Testis (tissue), 2 donors: ENCODE data around the gene PCGF5.
"Not testable (repeated sequence)": the region's sequence is repeated elsewhere in the genome, so short reads cannot be mapped to it uniquely, and the experiment has no call there.

Experiments used
- POLR2A ChIP-seq: fragments of 450-650 bp; IDR thresholded peaks from one replicate; pipeline ENCODE4 v1.6.1; 2017; ENCODE audit warnings: antibody characterized with exemption, mild to moderate bottlenecking, moderate library complexity
- TF ChIP-seq, protein P1 (sequence below), 3 experiments: fragments of 450-650 bp in 2 of 3; fragments of 200-600 bp in 1 of 3; sonication (generic) in 1 of 3; IDR thresholded peaks; one replicate each; pipeline ENCODE4 v1.5.1; 2016 to 2019; ENCODE audit warnings: antibody characterized with exemption in 3 of 3, mild to moderate bottlenecking in 2 of 3, moderate library complexity in 1 of 3

DNA sequence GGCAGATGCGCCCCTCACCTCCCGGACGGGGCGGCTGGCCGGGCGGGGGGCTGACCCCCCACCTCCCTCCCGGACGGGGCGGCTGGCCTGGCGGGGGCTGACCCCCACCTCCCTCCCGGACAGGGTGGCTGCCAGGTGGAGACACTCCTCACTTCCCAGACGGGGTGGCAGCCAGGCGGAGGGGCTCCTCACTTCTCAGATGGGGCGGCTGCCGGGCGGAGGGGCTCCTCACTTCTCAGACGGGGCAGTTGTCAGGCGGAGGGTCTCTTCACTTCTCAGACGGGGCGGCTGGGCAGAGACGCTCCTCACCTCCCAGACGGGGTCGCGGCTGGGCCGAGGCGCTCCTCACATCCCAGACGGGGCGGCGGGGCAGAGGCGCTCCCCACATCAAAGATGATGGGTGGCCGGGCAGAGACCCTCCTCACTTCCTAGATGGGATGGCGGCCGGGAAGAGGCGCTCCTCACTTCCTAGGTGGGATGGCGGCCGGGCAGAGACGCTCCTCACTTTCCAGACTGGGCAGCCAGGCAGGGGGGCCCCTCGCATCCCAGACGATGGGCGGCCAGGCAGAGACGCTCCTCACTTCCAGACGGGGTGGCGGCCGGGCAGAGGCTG is 102.9 kb downstream of the PCGF5 start:
- TF ChIP-seq, protein P1, sequence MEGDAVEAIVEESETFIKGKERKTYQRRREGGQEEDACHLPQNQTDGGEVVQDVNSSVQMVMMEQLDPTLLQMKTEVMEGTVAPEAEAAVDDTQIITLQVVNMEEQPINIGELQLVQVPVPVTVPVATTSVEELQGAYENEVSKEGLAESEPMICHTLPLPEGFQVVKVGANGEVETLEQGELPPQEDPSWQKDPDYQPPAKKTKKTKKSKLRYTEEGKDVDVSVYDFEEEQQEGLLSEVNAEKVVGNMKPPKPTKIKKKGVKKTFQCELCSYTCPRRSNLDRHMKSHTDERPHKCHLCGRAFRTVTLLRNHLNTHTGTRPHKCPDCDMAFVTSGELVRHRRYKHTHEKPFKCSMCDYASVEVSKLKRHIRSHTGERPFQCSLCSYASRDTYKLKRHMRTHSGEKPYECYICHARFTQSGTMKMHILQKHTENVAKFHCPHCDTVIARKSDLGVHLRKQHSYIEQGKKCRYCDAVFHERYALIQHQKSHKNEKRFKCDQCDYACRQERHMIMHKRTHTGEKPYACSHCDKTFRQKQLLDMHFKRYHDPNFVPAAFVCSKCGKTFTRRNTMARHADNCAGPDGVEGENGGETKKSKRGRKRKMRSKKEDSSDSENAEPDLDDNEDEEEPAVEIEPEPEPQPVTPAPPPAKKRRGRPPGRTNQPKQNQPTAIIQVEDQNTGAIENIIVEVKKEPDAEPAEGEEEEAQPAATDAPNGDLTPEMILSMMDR (IDR thresholded peaks at IDR 0.05): not testable (repeated sequence)
- not testable (repeated sequence) for TF ChIP-seq POLR2A
